Endothelial cell (in vitro differentiated cells): ENCODE measurements around the gene MS4A3. TPM values are rescaled to one million over a fixed set of nuclear protein-coding genes. Genes with fewer than 3 reads are reported as not detected.
A peak's percentile ranks its signal among the peaks of the same experiment; 100 is the strongest.
"Not testable (repeated sequence)": the region's sequence is repeated elsewhere in the genome, so short reads cannot be mapped to it uniquely, and the experiment has no call there.

Experiments
- DNase-seq: peaks from one replicate; pipeline ENCODE4 v3.0.0; 2021; ENCODE audit warnings: low spot score
- H3K27ac Mint-ChIP-seq: one replicate; pipeline ENCODE4 v1.8.0; 2021; ENCODE audit warnings: mixed read lengths, inconsistent platforms; ENCODE audit not compliant: unreplicated experiment
- H3K27me3 Mint-ChIP-seq: one replicate; pipeline ENCODE4 v1.8.0; 2021; ENCODE audit warnings: mild to moderate bottlenecking, moderate library complexity, mixed read lengths, inconsistent platforms; ENCODE audit not compliant: unreplicated experiment
- H3K36me3 Mint-ChIP-seq: one replicate; pipeline ENCODE4 v1.8.0; 2021; ENCODE audit warnings: mild to moderate bottlenecking, low read depth, mixed read lengths, inconsistent platforms; ENCODE audit not compliant: unreplicated experiment
- H3K4me1 Mint-ChIP-seq: one replicate; pipeline ENCODE4 v1.8.0; 2021; ENCODE audit warnings: mild to moderate bottlenecking, mixed read lengths, inconsistent platforms; ENCODE audit not compliant: unreplicated experiment
- H3K4me3 Mint-ChIP-seq: one replicate; pipeline ENCODE4 v1.8.0; 2021; ENCODE audit warnings: mild to moderate bottlenecking, mixed read lengths, inconsistent platforms; ENCODE audit not compliant: unreplicated experiment
- H3K9me3 Mint-ChIP-seq: one replicate; pipeline ENCODE4 v1.8.0; 2021; ENCODE audit warnings: mixed read lengths, inconsistent platforms; ENCODE audit not compliant: unreplicated experiment
- CTCF ChIP-seq: fragments of 200-600 bp; sonication (generic); IDR thresholded peaks from one replicate; pipeline ENCODE4 v1.5.0; 2021; ENCODE audit warnings: antibody characterized with exemption; ENCODE audit not compliant: unreplicated experiment
- total RNA-seq: library from RNA; stranded (reverse); fragmentation: NEBNext Ultra II Directional; extraction: Animal tissue kit (Norgen Biotek cat#: 25700); gene quantifications from one replicate; pipeline ENCODE4 v1.2.1, GENCODE V29; 2021; ENCODE audit not compliant: unreplicated experiment

The MS4A3 gene
- total RNA-seq, 1 donor from 2014 or later: 1.4 TPM

- Mint-ChIP-seq H3K4me1 (peaks cover 4% of the 10 kb centered on the region), H3K27ac (no peak within 1 kb of the TSS), H3K36me3 (no peaks in the 10 kb centered on the region), H3K9me3 (no peaks in the 10 kb centered on the region), H3K27me3 (no peaks in the 10 kb centered on the region), H3K4me3 (no peak within 1 kb of the TSS)
- no peak for TF ChIP-seq CTCF
- DNase-seq: no peak
Observed at GRCh38 chr11:60088364-60088763, 31.9 kb downstream of the MS4A3 start, which contains the start of gene MS4A2. Gene MS4A2, plus strand, starts transcription at chr11:60088664. Its CDS starts 102 bp downstream, at chr11:60088766.

DNA sequence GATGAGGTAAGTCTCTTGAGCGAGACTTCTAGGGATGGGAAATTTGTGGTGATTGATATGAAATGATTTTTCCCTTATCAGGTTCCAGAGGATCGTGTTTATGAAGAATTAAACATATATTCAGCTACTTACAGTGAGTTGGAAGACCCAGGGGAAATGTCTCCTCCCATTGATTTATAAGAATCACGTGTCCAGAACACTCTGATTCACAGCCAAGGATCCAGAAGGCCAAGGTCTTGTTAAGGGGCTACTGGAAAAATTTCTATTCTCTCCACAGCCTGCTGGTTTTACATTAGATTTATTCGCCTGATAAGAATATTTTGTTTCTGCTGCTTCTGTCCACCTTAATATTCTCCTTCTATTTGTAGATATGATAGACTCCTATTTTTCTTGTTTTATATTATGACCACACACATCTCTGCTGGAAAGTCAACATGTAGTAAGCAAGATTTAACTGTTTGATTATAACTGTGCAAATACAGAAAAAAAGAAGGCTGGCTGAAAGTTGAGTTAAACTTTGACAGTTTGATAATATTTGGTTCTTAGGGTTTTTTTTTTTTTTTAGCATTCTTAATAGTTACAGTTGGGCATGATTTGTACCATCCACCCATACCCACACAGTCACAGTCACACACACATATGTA lies 39.1 kb downstream of the MS4A3 start:
- Mint-ChIP-seq H3K36me3 (no peaks in the 10 kb centered on the region), H3K9me3 (no peaks in the 10 kb centered on the region), H3K4me1 (peaks cover 17% of the 10 kb centered on the region), H3K27ac (no peak overlapping the region), H3K4me3 (no peak overlapping the region), H3K27me3 (no peaks in the 10 kb centered on the region)
- no peak for TF ChIP-seq CTCF
- DNase-seq: no peak

GRCh38 chr11:60097189-60097588 lies 40.7 kb downstream of the MS4A3 start:
- H3K36me3 Mint-ChIP-seq: no peaks in the 10 kb centered on the region
- DNase-seq: no peak
- no peak overlapping the region for H3K27ac Mint-ChIP-seq
- H3K27me3 Mint-ChIP-seq: no peaks in the 10 kb centered on the region
- TF ChIP-seq CTCF: no peak
- no peak overlapping the region for H3K4me3 Mint-ChIP-seq
- no peaks in the 10 kb centered on the region for H3K9me3 Mint-ChIP-seq
- peaks cover 27% of the 10 kb centered on the region for H3K4me1 Mint-ChIP-seq

GRCh38 chr11:60098508-60098907 lies 42.0 kb downstream of the MS4A3 start:
- peaks cover 27% of the 10 kb centered on the region for H3K4me1 Mint-ChIP-seq
- no peak for DNase-seq
- peak overlapping the region; percentile 62 for H3K27ac Mint-ChIP-seq
- no peak overlapping the region for H3K4me3 Mint-ChIP-seq
- no peaks in the 10 kb centered on the region for H3K36me3 Mint-ChIP-seq
- no peaks in the 10 kb centered on the region for H3K27me3 Mint-ChIP-seq
- TF ChIP-seq CTCF: no peak
- no peaks in the 10 kb centered on the region for H3K9me3 Mint-ChIP-seq

- Mint-ChIP-seq H3K36me3 (no peaks in the 10 kb centered on the region), H3K4me1 (peaks cover 22% of the 10 kb centered on the region), H3K27ac (no peak overlapping the region), H3K27me3 (no peaks in the 10 kb centered on the region), H3K9me3 (no peaks in the 10 kb centered on the region), H3K4me3 (no peak overlapping the region)
- DNase-seq: no peak
- TF ChIP-seq CTCF: no peak
Observed at GRCh38 chr11:60100516-60100915, 44.1 kb downstream of the MS4A3 start.

- not testable (repeated sequence) for DNase-seq, H3K36me3 Mint-ChIP-seq, H3K27me3 Mint-ChIP-seq, H3K27ac Mint-ChIP-seq, H3K4me3 Mint-ChIP-seq, H3K9me3 Mint-ChIP-seq
- H3K4me1 Mint-ChIP-seq: peaks cover 22% of the 10 kb centered on the region
Observed at GRCh38 chr11:60101368-60101767, 44.9 kb downstream of the MS4A3 start.

- not testable (repeated sequence) for H3K27ac Mint-ChIP-seq, H3K9me3 Mint-ChIP-seq, DNase-seq, H3K4me3 Mint-ChIP-seq, H3K27me3 Mint-ChIP-seq, H3K36me3 Mint-ChIP-seq
- H3K4me1 Mint-ChIP-seq: peaks cover 15% of the 10 kb centered on the region
Observed at GRCh38 chr11:60104471-60105115, 48.1 kb downstream of the MS4A3 start.

DNA sequence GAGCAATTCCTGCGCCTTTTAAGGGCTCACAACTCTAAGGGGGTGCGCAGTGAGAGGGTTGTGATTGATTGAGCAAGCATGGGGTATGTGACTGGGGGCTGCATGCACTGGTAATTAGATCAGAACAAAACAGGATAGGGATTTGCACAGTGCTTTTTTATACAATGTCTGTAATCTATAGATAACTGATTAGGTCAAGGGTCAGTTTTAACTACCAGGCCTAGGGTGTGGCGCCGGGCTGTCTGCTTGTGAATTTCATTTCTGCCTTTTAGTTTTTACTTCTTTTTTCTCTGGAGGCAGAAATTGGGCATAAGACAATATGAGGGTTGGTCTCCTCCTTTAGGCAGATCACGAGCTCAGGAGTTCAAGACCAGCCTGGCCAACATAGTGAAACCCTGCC lies 52.2 kb downstream of the MS4A3 start:
- H3K36me3 Mint-ChIP-seq, H3K4me1 Mint-ChIP-seq, H3K9me3 Mint-ChIP-seq: not testable (repeated sequence)

More for the DNA sequence above, 52.2 kb downstream of the MS4A3 start:
- DNase-seq, H3K27me3 Mint-ChIP-seq, H3K4me3 Mint-ChIP-seq, H3K27ac Mint-ChIP-seq: not testable (repeated sequence)
